ENCODE data around the gene ZNF236.

GRCh38 chr18:76958692-76959341 lies 136.5 kb downstream of the ZNF236 start:
- TF ChIP-seq, protein P1, sequence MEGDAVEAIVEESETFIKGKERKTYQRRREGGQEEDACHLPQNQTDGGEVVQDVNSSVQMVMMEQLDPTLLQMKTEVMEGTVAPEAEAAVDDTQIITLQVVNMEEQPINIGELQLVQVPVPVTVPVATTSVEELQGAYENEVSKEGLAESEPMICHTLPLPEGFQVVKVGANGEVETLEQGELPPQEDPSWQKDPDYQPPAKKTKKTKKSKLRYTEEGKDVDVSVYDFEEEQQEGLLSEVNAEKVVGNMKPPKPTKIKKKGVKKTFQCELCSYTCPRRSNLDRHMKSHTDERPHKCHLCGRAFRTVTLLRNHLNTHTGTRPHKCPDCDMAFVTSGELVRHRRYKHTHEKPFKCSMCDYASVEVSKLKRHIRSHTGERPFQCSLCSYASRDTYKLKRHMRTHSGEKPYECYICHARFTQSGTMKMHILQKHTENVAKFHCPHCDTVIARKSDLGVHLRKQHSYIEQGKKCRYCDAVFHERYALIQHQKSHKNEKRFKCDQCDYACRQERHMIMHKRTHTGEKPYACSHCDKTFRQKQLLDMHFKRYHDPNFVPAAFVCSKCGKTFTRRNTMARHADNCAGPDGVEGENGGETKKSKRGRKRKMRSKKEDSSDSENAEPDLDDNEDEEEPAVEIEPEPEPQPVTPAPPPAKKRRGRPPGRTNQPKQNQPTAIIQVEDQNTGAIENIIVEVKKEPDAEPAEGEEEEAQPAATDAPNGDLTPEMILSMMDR (IDR thresholded peaks at IDR 0.05) = no peak
- TF ChIP-seq POLR2A (IDR thresholded peaks at IDR 0.05) = no peak
- TF ChIP-seq POLR2AphosphoS5 (IDR thresholded peaks at IDR 0.05; ENCODE audit: insufficient read depth in 1 of 2, low read depth in 1 of 2) = no peak

Data from vagina (tissue), 2 donors.